GM19193 (cell line): ENCODE measurements around the gene OSBPL10.

Source experiments
- POLR2A ChIP-seq: IDR thresholded peaks from 4 replicates; pipeline ENCODE4 v1.6.1; 2011; ENCODE audit not compliant: insufficient read depth, insufficient read length; ENCODE audit errors: extremely low read depth

Gene OSBPL10

GRCh38 chr3:31896026-31896425 lies 85.0 kb downstream of the OSBPL10 start:
- TF ChIP-seq POLR2A: no peak

GRCh38 chr3:31895471-31895870 lies 85.6 kb downstream of the OSBPL10 start:
- no peak for TF ChIP-seq POLR2A

- TF ChIP-seq POLR2A: no peak
These were observed 88.0 kb downstream of the OSBPL10 start for GRCh38 chr3:31892916-31893573.

GRCh38 chr3:31892500-31892899 lies 88.6 kb downstream of the OSBPL10 start:
- no peak for TF ChIP-seq POLR2A

- TF ChIP-seq POLR2A: no peak
These were observed 89.1 kb downstream of the OSBPL10 start for GRCh38 chr3:31891876-31892455.

- no peak for TF ChIP-seq POLR2A
These were observed 90.2 kb downstream of the OSBPL10 start for GRCh38 chr3:31890742-31891469.

GRCh38 chr3:31890007-31890406 lies 91.1 kb downstream of the OSBPL10 start:
- TF ChIP-seq POLR2A: no peak

GRCh38 chr3:31885235-31885634 lies 95.8 kb downstream of the OSBPL10 start:
- no peak for TF ChIP-seq POLR2A

- TF ChIP-seq POLR2A: no peak
These were observed 96.8 kb downstream of the OSBPL10 start for GRCh38 chr3:31884251-31884650.

GRCh38 chr3:31882895-31883294 lies 98.2 kb downstream of the OSBPL10 start:
- TF ChIP-seq POLR2A: no peak

- no peak for TF ChIP-seq POLR2A
These were observed 98.6 kb downstream of the OSBPL10 start for GRCh38 chr3:31882431-31882830.

- no peak for TF ChIP-seq POLR2A
These were observed 100.5 kb downstream of the OSBPL10 start for GRCh38 chr3:31880482-31881078.

GRCh38 chr3:31880020-31880419 lies 101.0 kb downstream of the OSBPL10 start:
- no peak for TF ChIP-seq POLR2A

- no peak for TF ChIP-seq POLR2A
These were observed 101.7 kb downstream of the OSBPL10 start for GRCh38 chr3:31879365-31879764.

GRCh38 chr3:31878231-31878838 lies 102.7 kb downstream of the OSBPL10 start:
- TF ChIP-seq POLR2A: no peak
